Upper lobe of left lung (tissue), 4 donors: ENCODE measurements around the gene NOTCH3.

Experiments used
- CTCF ChIP-seq, 6 experiments: fragments of 450-650 bp in 4 of 6; fragments of 200-600 bp in 2 of 6; sonication (generic) in 2 of 6; IDR thresholded peaks; one replicate each; pipeline ENCODE4 v1.5.1; 2016 to 2019; ENCODE audit warnings: antibody characterized with exemption in 6 of 6
- POLR2A ChIP-seq, 4 donors: fragments of 450-650 bp; IDR thresholded peaks; one replicate each; pipeline ENCODE4 v1.5.1; 2016 to 2017; ENCODE audit warnings: antibody characterized with exemption in 4 of 4, mild to moderate bottlenecking in 2 of 4
- POLR2AphosphoS5 ChIP-seq, 2 donors: sonication (generic); formaldehyde crosslinking; IDR thresholded peaks; one replicate each; pipeline ENCODE4 v1.5.1; 2017; ENCODE audit warnings: antibody characterized with exemption in 2 of 2

DNA sequence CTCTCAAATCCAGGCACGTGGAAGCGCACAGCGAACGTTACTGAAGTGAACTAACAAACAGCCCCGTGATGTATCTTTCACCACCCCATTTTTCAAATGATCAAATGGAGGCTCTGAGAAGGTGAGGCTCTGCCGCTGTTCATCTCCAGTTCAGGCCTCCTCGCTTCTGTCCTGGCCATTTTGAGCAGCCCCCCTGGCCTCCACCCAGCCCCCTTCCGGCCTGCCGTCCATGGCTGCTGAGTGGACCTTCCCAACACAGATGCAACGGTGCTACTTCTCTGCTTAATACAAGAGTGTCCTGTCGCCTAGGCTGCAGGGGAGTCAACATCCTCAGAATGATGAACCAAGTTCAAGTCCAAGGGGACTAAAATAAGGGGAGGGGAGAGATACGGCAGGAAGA is 83.9 kb downstream of the NOTCH3 start:
- TF ChIP-seq POLR2A (IDR thresholded peaks at IDR 0.05) = no peak
- TF ChIP-seq POLR2AphosphoS5 (IDR thresholded peaks at IDR 0.05) = no peak
- TF ChIP-seq CTCF (IDR thresholded peaks at IDR 0.05) = no peak
